ENCODE data around the gene NUP58. TPM values are rescaled to one million over a fixed set of nuclear protein-coding genes. Genes with fewer than 3 reads are reported as not detected.

The NUP58 gene, protein sequence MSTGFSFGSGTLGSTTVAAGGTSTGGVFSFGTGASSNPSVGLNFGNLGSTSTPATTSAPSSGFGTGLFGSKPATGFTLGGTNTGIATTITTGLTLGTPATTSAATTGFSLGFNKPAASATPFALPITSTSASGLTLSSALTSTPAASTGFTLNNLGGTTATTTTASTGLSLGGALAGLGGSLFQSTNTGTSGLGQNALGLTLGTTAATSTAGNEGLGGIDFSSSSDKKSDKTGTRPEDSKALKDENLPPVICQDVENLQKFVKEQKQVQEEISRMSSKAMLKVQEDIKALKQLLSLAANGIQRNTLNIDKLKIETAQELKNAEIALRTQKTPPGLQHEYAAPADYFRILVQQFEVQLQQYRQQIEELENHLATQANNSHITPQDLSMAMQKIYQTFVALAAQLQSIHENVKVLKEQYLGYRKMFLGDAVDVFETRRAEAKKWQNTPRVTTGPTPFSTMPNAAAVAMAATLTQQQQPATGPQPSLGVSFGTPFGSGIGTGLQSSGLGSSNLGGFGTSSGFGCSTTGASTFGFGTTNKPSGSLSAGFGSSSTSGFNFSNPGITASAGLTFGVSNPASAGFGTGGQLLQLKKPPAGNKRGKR
- 32.7 and 35.2 TPM in 2 replicates for total RNA-seq (2014; rRNA removed; shearing (Covaris generic))

DNA sequence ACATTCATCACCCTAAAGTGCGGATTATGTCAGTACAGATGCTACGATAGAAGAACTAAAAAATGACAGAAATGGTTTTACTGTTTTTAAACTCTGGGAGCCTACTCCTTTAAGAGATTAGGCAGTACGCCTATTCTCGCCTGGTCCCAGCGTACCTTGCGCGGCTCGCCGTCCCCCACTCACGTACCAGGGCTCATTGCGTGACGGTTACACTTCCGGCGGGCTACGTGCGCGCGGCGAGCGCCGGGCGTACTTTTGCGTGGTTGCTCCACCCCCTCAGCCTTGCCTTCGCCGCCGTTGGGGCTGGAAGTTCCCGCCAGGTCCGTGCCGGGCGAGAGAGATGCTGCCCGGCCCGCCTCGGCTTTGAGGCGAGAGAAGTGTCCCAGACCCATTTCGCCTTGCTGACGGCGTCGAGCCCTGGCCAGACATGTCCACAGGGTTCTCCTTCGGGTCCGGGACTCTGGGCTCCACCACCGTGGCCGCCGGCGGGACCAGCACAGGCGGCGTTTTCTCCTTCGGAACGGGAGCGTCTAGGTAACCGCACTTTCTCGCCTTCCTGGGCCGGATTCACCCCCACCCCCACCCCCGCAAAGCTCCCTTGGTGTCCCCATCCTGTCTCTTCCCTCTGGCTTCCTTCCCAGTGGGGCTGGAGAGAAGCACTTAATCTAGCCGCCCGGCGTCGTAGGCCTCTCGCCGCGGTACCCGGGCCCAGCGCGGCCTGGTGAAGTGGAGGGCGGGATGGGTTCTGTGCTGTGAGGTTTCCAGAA is at the start of gene NUP58:
Gene NUP58, plus strand, starts transcription at position 279 of the 767 bp plus-strand sequence. Its CDS starts 149 bp downstream, at position 428.
- peak; percentile 90 for DNase-seq (ENCODE audit: low spot score)

DNA sequence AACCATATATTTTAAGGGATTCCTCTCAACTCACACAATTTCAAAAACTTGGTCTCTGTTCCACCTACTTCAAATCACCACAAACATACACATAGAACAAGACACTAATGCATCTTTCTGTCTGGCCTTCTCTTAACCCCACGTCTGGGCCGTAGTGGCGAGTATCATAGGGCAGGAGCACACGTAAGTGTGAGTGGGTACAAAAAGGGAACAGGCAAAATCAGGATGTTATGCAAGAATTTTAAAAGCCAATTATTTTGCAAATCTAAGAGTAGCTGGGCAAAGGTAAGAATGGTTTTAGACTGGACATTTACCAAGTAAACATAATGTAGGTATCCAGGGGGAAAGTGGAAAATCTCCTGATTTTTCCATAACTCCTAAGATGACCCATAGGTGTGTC is 49.2 kb upstream of the NUP58 start:
- DNase-seq (ENCODE audit: low spot score): no peak

DNA sequence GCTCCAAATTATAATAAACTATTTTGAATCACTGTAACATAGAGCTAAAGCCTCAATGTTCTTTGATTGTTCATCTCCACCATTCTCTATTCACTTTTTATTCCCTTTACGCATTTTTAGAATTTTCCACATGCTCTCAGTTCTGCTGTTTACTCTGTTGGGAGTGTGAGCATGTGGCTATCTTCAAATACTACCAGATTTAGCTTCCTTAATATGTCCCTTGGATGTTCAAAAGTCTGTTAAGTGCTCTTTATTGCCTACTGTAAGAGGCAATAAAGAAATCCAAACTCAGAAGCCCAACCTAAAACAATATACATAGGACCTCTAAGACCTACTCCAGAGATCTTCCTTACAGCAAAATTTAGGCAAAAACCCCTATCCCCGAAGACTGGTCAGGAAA is 48.7 kb upstream of the NUP58 start:
- DNase-seq (ENCODE audit: low spot score): no peak

DNA sequence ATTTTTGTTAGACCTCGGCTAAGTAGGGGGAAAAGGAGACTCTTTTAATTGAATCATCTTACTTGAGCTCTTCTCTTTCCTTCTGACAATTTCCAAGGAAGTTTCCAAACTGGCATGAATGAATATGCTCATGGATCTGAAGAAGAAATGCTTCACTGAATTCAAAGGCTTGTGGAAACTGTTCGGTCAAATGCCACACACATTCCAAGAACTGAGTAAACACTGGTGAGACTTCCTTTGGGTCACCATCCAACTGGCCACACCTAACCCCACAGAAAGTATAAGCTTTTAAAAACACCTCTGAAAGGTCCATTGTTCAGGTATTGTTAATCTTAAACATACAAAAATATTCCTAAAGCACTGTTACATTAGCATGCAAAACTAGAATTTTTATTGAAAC is 47.7 kb upstream of the NUP58 start:
- no peak for DNase-seq (ENCODE audit: low spot score)

DNA sequence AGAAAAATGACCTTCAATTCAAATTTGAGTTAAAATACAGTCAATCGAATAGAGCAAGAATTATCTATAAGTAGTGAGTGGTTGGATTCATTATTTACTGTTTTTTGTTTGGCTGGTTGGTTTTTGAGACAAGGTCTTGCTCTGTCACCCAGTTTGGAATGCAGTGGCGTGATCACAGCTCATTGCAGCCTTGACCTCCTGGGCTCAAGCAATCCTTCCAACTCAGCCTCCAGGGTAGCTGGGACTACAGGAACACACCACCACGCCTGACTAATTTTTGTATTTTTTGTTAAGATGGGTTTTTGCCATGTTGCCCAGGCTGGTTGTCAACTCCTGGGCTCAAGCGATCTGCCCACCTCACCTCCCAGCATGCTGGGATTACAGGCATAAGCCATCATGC is 39.2 kb upstream of the NUP58 start:
- no peak for DNase-seq (ENCODE audit: low spot score)

DNA sequence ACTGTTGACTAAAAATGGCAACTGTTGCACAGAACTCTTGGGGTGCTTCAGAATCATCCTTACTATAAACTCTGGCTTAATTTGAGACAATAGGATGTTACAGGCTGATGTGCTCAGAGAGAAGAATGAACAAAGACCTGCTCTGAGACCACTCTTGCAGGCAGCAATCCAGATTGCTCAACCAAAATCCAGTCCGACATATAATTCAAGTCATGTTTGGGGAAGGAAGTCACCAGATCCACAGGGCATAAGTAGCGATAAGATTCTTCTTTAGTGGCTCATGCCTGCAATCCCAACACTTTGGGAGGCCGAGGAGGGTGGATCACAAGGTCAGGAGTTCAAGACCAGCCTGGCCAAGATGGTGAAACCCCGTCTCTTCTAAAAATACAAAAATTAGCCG is 34.7 kb upstream of the NUP58 start:
- no peak for DNase-seq (ENCODE audit: low spot score)

DNA sequence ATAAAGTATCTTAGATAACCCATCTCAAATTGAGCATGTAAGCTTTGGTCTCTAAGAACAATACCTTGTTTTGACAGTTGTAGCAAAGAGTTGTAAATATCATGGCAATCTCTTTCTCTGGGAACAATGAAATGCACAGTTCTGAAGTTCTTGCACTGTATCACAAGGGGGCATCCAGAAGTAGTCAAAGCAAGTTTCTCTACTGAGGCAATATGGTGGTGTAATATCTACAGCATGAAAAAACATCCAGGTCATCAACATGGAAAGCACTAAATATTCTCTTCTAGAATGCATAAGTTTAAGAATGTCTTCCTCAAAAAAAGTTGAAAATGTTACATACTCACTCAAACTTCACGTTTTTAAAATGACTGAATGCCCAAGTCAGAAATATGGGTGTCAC is 33.7 kb upstream of the NUP58 start:
- no peak for DNase-seq (ENCODE audit: low spot score)

DNA sequence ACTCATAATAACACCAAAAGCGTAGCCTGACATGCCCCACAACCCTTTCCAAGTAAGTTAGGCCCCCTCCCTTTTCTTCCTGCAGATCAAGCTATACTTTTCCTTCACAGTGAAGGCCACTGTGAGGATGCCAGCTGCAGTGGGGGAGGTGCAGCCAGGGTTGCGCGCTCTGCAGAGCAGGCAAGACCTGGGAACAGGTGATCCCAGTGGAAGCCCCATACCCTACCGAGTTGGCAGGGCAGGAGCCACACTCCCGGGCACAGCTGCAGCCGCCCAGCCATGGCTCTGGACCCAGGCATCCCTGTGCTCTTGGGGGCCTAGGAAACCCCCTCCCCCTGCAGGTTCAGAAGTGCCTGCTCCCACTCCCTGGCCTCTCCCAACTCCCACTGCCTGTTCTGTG is 32.9 kb upstream of the NUP58 start:
- DNase-seq (ENCODE audit: low spot score): no peak

DNA sequence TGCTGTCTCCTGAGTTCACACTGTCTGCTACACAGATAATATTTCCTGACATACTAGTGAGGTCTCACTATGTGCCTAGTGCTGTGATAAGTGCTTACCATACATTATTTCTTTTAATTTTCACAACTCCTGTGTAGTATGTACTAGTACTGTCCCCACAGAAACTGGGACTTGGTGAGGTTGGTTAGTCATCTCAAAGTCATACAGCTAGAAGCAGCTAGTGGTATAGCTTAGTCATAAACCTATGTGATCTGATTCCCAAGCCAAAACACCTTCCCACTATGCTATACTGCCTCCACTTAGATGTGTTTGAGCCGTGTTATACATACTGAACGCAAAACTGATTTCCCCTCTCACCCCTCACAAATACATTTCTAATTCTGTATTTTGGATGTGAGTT is 24.7 kb upstream of the NUP58 start:
- no peak for DNase-seq (ENCODE audit: low spot score)

DNA sequence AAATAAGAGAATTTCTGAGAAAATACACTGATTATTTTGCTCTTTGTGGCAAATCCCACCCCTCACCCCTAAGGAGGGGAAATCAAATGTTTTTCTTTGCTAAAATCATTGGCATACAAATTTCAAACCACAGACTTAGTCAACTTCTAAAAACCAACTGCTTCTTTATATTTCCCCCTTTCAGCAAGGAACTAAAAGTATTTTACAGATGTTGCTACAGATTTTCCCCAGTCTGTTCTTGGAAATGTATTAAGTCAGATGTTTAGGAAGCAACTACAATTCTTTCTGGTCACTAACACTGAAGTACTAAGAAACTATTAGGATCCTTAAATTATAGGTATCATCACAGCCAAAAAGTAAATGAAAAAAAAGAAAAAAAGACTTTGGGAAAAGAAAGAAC is 21.0 kb upstream of the NUP58 start:
- no peak for DNase-seq (ENCODE audit: low spot score)

DNA sequence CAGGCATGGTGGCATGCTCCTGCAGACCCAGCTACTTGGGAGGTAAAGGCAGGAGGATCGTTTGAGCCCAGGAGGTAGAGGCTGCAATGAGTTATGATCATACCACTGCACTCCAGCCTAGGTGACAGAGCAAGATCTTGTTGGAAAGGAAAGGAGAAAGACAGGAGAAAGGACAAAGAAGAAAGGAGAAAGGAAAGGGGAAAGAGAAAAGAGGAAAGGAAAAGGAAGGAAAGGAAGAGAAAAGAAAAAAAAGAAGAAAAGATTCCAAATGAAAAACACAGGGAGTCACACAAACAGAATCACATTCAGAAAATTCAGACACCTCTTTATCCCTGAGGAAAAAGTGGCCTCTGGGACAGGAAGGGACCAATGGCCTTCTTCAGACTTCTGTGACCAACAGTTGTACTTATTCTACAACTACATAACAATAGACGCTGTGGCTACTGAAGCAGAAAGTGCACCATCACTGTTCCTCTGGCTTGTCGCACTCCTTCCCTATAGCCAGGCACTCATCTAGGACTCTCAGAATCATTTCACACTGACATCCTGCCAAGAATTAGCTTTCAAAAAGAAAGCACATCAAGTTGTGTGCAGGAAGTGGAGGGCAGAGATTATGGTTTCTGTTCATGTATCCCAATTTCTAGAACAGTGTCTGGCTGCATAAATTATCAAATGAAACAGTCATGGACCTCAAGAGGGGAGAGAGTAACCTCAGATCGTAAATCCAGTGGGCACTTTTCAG is 20.1 kb upstream of the NUP58 start:
- DNase-seq (ENCODE audit: low spot score): no peak

DNA sequence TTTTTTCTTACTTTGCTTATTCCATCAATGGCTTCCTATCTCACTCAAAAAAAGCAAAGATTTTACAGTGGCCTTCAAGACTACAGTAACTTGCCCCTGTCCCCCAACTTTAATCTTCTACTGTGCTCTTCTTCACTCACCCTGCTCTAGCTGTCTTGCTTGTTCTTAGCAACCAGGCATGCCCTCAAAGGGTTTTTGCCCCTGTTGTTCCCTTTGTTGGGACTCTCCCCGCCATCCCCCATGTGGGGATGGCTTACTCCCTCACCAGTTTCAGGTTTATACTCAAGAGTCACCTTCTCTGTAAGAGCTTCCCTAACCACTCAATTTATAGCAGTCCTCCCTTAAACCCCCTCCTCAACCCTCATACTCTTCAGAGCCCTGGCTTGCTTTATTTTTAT is 19.5 kb upstream of the NUP58 start:
- DNase-seq (ENCODE audit: low spot score): no peak

DNA sequence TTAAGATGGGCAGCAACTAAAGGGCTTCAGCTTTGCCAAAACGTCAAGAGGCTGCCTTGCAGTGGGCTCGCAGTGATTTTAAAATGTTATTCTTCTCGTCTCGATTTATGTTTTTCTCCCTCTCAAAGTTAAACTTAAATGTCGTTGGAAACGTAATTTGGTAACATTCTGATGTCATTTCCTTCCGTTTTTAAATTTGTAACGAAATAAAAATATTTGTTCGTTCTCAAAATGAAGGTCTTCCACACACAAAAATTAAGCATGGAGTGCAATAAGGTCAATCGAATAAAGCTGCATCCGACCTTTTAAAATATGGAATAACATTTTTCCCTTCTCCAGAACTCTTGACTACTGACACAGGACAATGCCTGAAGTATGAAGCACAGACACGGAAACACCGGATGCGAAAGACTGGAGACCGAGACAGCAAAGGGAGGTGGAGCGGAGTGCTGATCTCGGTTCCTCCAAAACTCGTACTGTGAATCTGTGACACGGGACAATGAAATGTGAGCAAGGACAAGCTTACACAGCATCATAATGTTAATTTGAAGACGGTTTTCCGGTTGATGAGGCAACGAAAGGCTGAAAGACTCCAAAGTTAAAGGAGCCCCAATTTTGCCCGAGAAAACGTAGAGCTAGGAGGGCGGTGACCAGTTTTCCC is 15.0 kb upstream of the NUP58 start:
- DNase-seq (ENCODE audit: low spot score): no peak

DNA sequence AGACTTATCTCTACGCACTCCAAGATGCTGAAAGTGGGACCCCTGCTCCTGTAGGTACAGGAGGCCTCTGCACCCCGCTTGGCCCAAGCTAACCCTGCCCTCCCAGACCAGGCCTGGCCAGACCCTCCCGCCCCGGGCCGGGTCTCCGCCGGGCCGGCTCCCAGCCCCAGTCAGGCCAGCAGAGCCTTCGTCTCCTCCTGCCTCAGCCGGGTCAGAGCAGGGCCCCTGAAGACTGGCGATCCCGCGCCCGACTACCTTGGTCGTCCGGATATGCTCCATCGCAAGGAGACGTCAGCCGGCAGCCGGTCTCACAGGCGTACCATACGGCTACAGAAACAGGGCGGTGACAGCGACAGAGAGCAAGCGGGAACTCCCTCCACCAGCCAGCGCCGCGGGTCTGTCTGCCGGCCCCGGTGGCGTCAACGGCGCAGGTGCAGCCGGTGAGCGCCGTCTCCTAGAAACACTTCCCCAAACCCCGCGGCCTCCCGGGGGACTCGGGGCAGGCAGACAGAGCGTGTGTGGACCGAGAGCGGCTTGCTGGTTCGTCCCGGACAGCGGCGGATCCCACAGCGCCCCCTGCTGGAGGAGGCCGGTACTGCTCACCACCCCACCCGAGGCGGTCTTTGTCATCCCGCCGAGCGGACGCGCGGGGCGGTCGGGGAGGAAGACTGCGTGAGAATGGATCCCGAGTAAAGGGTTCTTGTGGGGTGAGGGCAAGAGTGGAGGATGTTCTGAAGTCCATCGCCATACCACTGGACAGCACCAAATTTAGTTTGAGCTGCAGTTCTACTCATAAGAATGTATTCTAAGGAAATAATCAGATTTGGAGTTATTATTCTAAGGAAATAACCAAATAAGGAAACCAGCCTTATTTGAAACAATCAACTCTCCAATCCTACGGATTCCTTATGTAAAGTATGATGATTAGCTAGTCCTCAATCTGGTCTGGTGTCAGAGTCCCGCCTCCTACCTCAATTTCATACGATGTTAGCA is 14.2 kb upstream of the NUP58 start, which contains the start of gene MTMR6:
Gene MTMR6, minus strand, starts transcription at position 520 of the 993 bp plus-strand sequence. Its CDS starts 241 bp downstream, at position 279.
- peak; percentile 62 for DNase-seq (ENCODE audit: low spot score)

DNA sequence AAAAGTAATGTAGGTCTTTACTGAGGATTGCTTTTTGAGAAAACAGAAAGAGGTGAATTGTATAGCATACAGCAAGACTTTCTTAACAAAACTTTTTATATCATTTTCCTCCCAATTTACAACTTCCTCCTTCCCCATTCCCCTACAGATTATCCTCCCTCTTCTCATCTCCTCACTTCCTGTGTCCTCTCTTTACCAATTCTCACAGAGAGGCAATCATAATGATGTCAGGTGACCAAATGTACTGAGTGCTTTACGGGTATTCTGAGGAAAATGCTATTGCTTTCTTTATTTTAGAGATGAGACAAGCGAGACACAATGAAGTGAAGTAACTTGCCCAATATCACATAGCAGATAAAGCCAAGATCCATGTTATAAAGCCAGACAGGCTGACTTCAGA is 12.5 kb upstream of the NUP58 start:
- no peak for DNase-seq (ENCODE audit: low spot score)

DNA sequence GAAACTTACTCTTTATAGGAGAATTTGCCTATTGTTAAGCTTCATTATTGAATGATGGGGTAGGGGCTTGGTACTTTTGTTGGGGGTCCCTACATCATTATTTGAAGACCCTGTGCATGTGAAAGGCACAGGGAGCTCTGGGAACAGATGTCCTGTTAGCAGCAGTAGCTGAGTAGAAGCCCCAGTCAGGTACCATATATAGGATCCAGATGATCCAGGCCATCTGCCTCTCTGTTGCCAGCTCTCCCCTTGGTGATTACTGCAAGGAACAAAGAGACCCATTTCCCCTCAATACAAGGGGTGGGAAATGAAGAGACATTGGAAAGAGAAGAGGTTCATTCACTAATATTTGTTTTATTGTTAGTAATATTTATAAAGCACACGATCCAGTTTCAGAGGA is 9.7 kb upstream of the NUP58 start:
- no peak for DNase-seq (ENCODE audit: low spot score)

DNA sequence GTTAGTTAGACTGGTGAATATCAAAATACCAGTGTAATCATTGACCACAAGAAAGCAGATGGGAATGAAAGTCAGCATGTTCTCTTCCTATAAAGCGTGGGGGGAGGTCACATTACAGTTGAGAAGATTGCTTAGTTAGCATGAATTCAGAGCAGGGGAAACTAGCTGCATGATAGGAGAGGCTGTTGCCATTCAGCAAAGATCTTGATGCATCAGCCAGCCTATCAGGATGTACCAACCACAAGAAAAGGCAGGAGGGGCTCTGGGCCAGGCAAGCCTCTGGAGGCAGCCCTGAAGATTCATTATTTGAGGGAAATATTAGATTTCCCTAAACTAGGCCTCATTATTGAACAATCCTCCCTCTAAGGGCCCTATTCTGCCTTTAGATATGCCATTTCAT is 9.1 kb upstream of the NUP58 start:
- no peak for DNase-seq (ENCODE audit: low spot score)

DNA sequence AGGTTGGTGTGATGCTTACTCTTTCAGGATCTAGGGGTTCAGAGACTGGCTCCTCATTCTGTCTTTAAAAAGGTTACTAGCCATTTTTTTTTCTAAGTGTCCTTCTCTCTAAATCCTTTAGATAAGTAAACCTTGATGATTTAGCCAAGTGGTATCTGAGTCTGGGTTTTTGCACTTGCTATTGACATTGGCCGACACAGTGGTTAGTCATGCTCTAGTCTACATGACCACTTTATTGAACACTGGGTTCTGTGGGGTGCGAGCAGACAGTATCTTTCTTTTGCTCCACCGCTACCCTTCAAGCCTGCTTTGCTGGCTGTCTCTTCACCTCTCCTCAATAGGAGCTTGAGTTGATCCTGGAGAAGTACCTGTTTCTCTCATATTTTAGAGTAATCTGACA is 6.2 kb upstream of the NUP58 start:
- DNase-seq (ENCODE audit: low spot score): no peak

DNA sequence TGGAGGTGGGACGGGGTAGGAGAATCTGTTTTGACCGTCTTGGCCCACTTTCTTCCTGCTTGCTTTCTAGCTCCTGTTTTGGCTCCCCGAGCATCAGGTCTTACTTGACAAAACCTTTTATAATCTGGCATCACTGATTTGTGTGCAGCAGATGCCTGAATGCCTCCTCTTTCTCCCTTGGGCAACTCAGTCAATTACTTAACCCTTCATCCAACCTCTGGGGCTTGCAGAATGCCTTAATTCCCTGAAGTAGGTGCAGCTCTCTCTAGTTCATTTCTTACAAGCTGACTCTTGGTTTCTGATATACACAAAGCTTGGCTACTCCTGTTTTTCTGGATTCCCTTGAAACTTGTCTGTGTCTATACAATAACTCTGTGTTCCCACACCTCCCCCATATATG is 5.7 kb upstream of the NUP58 start:
- no peak for DNase-seq (ENCODE audit: low spot score)

DNA sequence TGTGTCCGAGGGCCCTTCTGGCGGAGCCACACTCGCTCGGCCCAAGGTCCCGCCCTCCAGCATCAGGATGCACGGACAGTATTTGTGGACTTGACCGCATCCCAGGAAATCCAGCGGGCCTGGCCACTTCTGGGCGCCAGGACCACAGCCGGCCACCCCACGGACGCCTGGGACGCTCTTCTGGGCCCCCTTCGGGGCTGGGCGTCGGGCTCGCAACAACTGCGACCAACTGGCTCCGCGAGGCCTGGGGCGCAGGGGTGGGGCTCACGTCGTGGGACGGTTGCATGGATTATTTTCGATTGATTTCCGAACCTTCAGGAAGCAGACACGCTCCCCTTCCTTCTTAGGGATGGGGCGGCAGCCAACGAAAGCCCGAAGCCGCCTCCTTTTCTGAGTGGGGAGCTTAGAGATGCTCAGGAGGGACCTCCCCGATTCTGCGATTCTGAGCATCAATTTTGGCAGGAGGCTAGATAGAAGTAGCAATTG is 521 bp upstream of the NUP58 start:
- no peak for DNase-seq (ENCODE audit: low spot score)

All from H4 (cell line).